Thymus (tissue), 14 donors: ENCODE data around the gene MRGPRX4. TPM values are rescaled to one million over a fixed set of nuclear protein-coding genes. Genes with fewer than 3 reads are reported as not detected.
"Not testable (repeated sequence)": the region's sequence is repeated elsewhere in the genome, so short reads cannot be mapped to it uniquely, and the experiment has no call there.

Source experiments
- DNase-seq, 9 donors: peaks; one replicate each; pipeline ENCODE4 v3.0.0-alpha.2; 2013; ENCODE audit warnings: low spot score in 9 of 9, low read depth in 6 of 9, missing footprints in 1 of 9
- H3K27ac ChIP-seq, 2 donors: one replicate each; pipeline ENCODE4 v1.5.1; 2013; ENCODE audit warnings: control low read depth in 1 of 2, low read depth in 1 of 2, low read length in 1 of 2, mild to moderate bottlenecking in 1 of 2, moderate library complexity in 1 of 2
- H3K27me3 ChIP-seq, 2 donors: one replicate each; pipeline ENCODE4 v1.5.1; 2013; ENCODE audit warnings: low read length in 1 of 2; ENCODE audit not compliant: control insufficient read depth in 2 of 2, insufficient read depth in 1 of 2
- H3K36me3 ChIP-seq, 2 donors: one replicate each; pipeline ENCODE4 v1.5.1; 2013; ENCODE audit warnings: low read length in 1 of 2, mild to moderate bottlenecking in 1 of 2, moderate library complexity in 1 of 2; ENCODE audit not compliant: control insufficient read depth in 2 of 2, insufficient read depth in 2 of 2
- H3K4me1 ChIP-seq, 2 donors: one replicate each; pipeline ENCODE4 v1.5.1; 2013; ENCODE audit warnings: low read length in 2 of 2; ENCODE audit not compliant: control insufficient read depth in 2 of 2, insufficient read depth in 2 of 2
- H3K4me3 ChIP-seq, 2 donors: one replicate each; pipeline ENCODE4 v1.5.1; 2013; ENCODE audit warnings: low read length in 2 of 2, control low read depth in 1 of 2, mild to moderate bottlenecking in 1 of 2
- H3K9me3 ChIP-seq, 2 donors: one replicate each; pipeline ENCODE4 v1.5.1; 2013; ENCODE audit warnings: low read length in 1 of 2, mild to moderate bottlenecking in 1 of 2; ENCODE audit not compliant: control insufficient read depth in 2 of 2, insufficient read depth in 1 of 2
- WGBS: extraction: QIAGEN DNeasy Blood & Tissue Kit; methylation state at CpG from one replicate; pipeline ENCODE4 v1.1.7; 2013; 5-methylcytosine and 5-hydroxymethylcytosine counted together
- long read RNA-seq, 10 donors: transcript quantifications; one replicate each; lab custom pipeline, GENCODE V29; 2026
- polyA plus RNA-seq: library from polyadenylated mRNA; stranded (reverse); fragments of 200-250 nt; gene quantifications from one replicate; pipeline ENCODE4 v1.2.3, GENCODE V29; 2013
- total RNA-seq: library from RNA; stranded (reverse); fragments of 120-200 nt; gene quantifications from one replicate; pipeline ENCODE4 v1.2.4, GENCODE V29; 2013
- donor health status: healthy.

Gene MRGPRX4
- total RNA-seq (not detected), polyA plus RNA-seq (0.07 TPM)
- long read RNA-seq, donor 1: 0 reads
- long read RNA-seq, donor 2: 0 reads
- long read RNA-seq, donor 3: 0 reads
- long read RNA-seq, donor 4: 0 reads
- long read RNA-seq, donor 5: 0 reads
- long read RNA-seq, donor 6: 0 reads
- long read RNA-seq, donor 7: 0 reads
- long read RNA-seq, donor 8: 0 reads
- long read RNA-seq, donor 9: 0 reads
- long read RNA-seq, donor 10: 0 reads

DNA sequence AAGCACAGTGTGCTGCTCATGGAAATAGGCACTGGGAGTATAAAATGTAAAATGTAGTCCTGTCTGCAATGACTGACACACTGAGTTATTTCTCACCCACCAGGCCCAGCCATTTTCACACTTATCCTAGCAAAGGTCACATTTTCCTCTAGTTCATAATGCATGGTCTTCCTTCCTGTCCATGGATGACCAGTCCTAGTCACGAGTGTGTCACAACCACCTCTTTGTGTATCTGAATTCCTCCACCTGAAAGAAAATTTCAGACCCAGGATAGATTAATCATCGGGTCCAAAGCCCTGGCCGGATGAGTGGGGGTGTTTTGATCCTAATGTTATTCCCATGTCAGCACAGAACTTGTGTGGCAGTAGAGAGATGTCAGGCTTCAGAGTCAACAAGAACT, at the start of gene MRGPRX4:
MRGPRX4 (plus strand) TSS at position 172 of the 400 bp plus-strand sequence. CDS start 420 bp downstream, outside the sequence.
- no peak for DNase-seq
- Histone ChIP-seq H3K4me3 (no peak within 1 kb of the TSS), H3K27ac (no peak within 1 kb of the TSS), H3K36me3 (no peaks in the 10 kb centered on the region), H3K4me1 (no peaks in the 10 kb centered on the region), H3K9me3 (no peaks in the 10 kb centered on the region), H3K27me3 (no peaks in the 10 kb centered on the region)
- WGBS: 88% methylated on average over 3 of the region's 3 CpGs

DNA sequence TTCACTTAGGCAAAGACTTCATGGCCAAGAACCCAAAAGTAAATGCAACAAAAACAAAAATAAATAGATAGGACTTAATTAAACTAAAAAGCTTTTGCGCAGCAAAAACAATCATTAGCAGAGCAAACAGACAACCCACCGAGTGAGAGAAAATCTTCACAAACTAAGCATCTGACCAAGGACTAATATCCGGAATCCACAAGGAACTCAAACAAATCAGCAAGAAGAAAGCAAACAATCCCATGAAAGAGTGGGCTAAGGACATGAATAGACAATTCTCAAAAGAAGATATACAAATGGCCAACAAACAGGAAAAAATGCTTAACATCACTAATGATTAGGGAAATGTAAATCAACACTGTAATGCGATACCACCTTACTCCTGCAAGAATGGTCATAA, 41.5 kb upstream of the MRGPRX4 start:
- WGBS: 94% methylated on average over 4 of the region's 4 CpGs
- not testable (repeated sequence) for H3K27me3 ChIP-seq, DNase-seq

GRCh38 chr11:18132341-18132740, 40.3 kb upstream of the MRGPRX4 start, which contains the start of gene MRGPRX3:
MRGPRX3 (plus strand) TSS chr11:18132571; CDS start chr11:18137203, 4,632 bp downstream.
- Histone ChIP-seq H3K27me3 (no peaks in the 10 kb centered on the region), H3K9me3 (no peaks in the 10 kb centered on the region), H3K4me1 (no peaks in the 10 kb centered on the region), H3K4me3 (no peak within 1 kb of the TSS), H3K27ac (no peak within 1 kb of the TSS), H3K36me3 (no peaks in the 10 kb centered on the region)
- no peak for DNase-seq
- 84% methylated on average over 3 of the region's 3 CpGs for WGBS

More for the DNA sequence above, 41.5 kb upstream of the MRGPRX4 start:
- H3K27ac ChIP-seq, H3K9me3 ChIP-seq, H3K4me1 ChIP-seq, H3K4me3 ChIP-seq, H3K36me3 ChIP-seq: not testable (repeated sequence)

- Histone ChIP-seq H3K9me3 (no peaks in the 10 kb centered on the region), H3K27ac (no peak overlapping the region), H3K36me3 (no peaks in the 10 kb centered on the region), H3K4me1 (no peaks in the 10 kb centered on the region), H3K27me3 (no peaks in the 10 kb centered on the region), H3K4me3 (no peak overlapping the region)
- 51% methylated on average over 2 of the region's 2 CpGs for WGBS
- no peak for DNase-seq
These were observed 37.3 kb upstream of the MRGPRX4 start for GRCh38 chr11:18135308-18135707.

GRCh38 chr11:18137186-18137800, 35.3 kb upstream of the MRGPRX4 start:
- Histone ChIP-seq H3K4me1 (no peaks in the 10 kb centered on the region), H3K36me3 (no peaks in the 10 kb centered on the region), H3K4me3 (no peak overlapping the region), H3K27me3 (no peaks in the 10 kb centered on the region), H3K9me3 (no peaks in the 10 kb centered on the region), H3K27ac (no peak overlapping the region)
- WGBS: 96% methylated on average over 29 of the region's 29 CpGs
- no peak for DNase-seq

GRCh38 chr11:18140145-18140544, 32.5 kb upstream of the MRGPRX4 start:
- Histone ChIP-seq H3K9me3 (no peaks in the 10 kb centered on the region), H3K27ac (no peak overlapping the region), H3K27me3 (no peaks in the 10 kb centered on the region), H3K36me3 (no peaks in the 10 kb centered on the region), H3K4me3 (no peak overlapping the region), H3K4me1 (no peaks in the 10 kb centered on the region)
- WGBS: 96% methylated on average over 2 of the region's 2 CpGs
- DNase-seq: no peak

GRCh38 chr11:18144243-18144642, 28.4 kb upstream of the MRGPRX4 start:
- Histone ChIP-seq H3K4me1 (no peaks in the 10 kb centered on the region), H3K27ac (no peak overlapping the region), H3K9me3 (no peaks in the 10 kb centered on the region), H3K36me3 (no peaks in the 10 kb centered on the region), H3K27me3 (no peaks in the 10 kb centered on the region), H3K4me3 (no peak overlapping the region)
- no peak for DNase-seq
- WGBS: 80% methylated on average over 5 of the region's 5 CpGs

DNA sequence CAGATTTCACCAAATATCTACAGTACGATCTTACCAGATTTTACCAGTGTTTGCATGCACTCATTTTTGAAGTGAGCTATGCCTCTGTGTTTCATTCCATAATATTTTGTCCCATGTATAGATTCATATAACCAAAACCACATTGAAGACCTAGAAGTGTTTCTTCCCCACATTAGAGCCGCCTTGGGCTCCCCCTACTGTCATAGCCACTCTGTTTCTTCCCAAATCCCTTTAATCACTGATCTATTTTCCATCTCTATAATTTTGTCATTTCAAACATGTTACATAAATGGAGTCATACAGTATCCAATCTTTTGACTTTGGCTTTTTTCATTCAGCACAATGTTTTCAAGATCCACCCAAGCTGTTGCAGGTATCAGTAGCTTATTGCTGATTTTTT, 27.6 kb upstream of the MRGPRX4 start:
- no peaks in the 10 kb centered on the region for H3K36me3 ChIP-seq
- H3K27me3 ChIP-seq: no peaks in the 10 kb centered on the region
- DNase-seq: no peak
- 63% methylated on average over 2 of the region's 2 CpGs for WGBS
- no peak overlapping the region for H3K27ac ChIP-seq
- H3K9me3 ChIP-seq: no peaks in the 10 kb centered on the region
- no peaks in the 10 kb centered on the region for H3K4me1 ChIP-seq
- no peak overlapping the region for H3K4me3 ChIP-seq

DNA sequence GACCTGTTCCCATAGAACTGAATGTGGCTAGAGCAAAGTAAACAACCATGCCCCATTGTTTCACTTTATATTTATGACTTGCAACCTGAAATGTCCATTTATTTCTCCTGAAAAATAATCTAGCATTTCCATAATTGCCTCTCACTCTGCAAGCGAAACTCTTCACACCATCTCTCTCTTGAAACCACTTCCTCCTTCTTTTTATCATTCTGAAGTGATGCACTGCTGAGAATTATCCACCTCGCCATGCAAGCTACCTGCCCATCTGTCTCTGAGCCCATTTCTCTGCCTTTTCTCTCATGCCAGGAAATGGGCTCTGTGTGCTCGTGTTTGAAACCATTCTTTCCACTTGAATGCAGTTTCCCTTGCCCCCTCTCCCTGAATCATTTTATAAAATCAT, 26.8 kb upstream of the MRGPRX4 start:
- WGBS: 42% methylated on average over 3 of the region's 3 CpGs
- no peaks in the 10 kb centered on the region for H3K4me1 ChIP-seq
- no peaks in the 10 kb centered on the region for H3K36me3 ChIP-seq
- H3K4me3 ChIP-seq: no peak overlapping the region
- H3K27me3 ChIP-seq: no peaks in the 10 kb centered on the region
- H3K27ac ChIP-seq: no peak overlapping the region
- H3K9me3 ChIP-seq: no peaks in the 10 kb centered on the region
- no peak for DNase-seq
